ENCODE measurements around the gene GALNT3.
A peak's percentile ranks its signal among the peaks of the same experiment; 100 is the strongest.

Gene GALNT3

DNA sequence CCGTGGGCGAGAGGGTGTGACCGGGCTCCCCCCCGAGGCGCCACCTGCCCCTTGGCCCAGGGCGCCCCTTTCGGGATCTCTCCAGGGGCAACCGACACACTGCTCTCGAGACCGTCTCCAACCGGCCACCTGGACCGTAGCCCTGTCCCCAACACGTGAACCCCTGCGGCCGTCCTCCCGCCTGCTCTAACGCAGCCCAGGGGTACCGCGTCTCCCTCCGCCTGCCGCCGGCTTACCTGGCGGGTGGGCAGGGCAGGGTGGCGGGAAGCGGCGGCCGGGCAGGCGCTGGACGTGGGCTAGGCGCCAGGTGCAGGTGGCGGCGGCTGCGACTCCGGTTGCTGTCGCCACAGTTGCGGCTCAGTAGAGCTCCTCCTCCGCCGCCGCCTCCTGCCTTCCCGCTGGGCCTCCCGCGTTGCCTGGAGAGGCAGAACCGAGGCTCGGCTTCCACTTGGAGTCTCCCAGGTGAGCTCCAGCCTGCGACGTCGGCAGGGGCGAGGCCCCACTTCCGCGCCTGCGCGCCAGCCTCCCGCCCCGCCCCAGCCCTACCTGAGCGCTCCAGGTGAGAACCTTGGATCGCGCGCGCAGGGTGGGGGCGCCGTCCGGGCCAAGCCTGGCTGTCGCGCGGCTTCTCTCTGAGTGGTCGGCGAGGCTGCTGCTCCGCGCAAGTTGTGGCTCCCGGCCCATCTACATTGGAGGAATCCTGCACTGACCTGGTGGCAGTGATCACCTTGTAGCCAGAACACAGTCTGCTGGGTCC, at the start of gene GALNT3:
GALNT3 (minus strand) TSS at position 469 of the 757 bp plus-strand sequence. CDS start 23,547 bp downstream, outside the sequence.
- H3K9ac ChIP-seq (ENCODE audit: low read depth, low read length), result peak within 1 kb of the TSS; percentile 89
- no peaks in the 10 kb centered on the region for H3K27me3 ChIP-seq (ENCODE audit: control insufficient read depth, insufficient read depth, low read length)
- no peaks in the 10 kb centered on the region for H3K36me3 ChIP-seq (ENCODE audit: control insufficient read depth, insufficient read depth, low read length)
- H3K4me3 ChIP-seq (ENCODE audit: low read depth, low read length), result peak within 1 kb of the TSS; percentile 86
- H3K4me1 ChIP-seq (ENCODE audit: control insufficient read depth, insufficient read depth, low read length), result peaks cover 29% of the 10 kb centered on the region
- no peaks in the 10 kb centered on the region for H3K9me3 ChIP-seq (ENCODE audit: control insufficient read depth, insufficient read depth, low read length)

DNA sequence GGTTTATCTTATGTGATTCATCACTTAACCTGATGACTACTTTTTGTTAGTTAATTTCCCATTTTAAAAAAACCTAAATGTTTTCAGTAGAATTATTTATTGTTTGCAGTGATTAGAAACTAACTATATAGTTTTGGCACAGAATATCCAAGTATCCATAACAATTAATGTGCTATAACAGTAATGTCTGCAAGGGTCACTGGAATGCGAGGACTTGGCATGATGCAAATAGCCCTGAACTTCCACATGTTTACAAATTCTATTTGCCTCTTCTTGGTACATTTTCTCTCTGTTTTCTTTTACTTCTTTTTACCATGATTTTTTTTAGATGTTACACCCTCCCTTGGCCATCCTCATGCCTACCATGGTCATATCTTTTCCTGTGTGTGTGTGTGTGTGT, 49.3 kb upstream of the GALNT3 start:
- H3K27me3 ChIP-seq (ENCODE audit: control insufficient read depth, insufficient read depth, low read length), result no peaks in the 10 kb centered on the region
- H3K4me1 ChIP-seq (ENCODE audit: control insufficient read depth, insufficient read depth, low read length), result peaks cover 29% of the 10 kb centered on the region
- H3K36me3 ChIP-seq (ENCODE audit: control insufficient read depth, insufficient read depth, low read length), result no peaks in the 10 kb centered on the region
- no peak overlapping the region for H3K9ac ChIP-seq (ENCODE audit: low read depth, low read length)
- no peaks in the 10 kb centered on the region for H3K9me3 ChIP-seq (ENCODE audit: control insufficient read depth, insufficient read depth, low read length)
- no peak overlapping the region for H3K4me3 ChIP-seq (ENCODE audit: low read depth, low read length)

DNA sequence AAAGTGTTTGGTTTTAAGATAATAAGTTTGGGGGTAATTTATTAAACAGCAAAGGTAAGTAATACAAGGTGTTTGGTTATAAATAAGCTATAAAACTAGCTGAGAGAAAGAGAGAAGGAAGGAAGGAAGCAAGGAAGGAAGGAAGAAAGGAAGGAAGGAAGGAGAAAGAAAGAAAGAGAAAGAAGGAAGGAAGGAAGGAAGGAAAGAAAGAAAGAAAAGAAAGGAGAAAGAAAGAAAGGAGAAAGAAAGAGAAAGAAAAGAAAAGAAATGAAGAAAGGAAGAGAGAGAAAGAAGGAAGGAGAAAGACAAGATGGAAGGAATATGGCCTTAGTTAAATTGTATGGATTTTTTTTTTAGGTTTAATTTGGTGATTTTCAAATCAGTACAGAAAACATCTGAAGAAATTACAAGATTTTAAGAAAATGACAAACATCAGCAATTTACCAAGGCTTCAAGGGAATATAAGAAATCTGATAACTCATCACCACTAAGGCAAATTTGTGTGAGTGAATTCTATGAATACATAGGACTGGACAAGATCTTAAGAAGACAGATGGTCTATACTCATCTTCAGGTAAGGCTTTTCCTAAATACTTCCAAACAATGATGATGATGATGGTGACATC, 46.4 kb upstream of the GALNT3 start:
- Histone ChIP-seq H3K4me3 (ENCODE audit: low read depth, low read length) (no peak overlapping the region), H3K4me1 (ENCODE audit: control insufficient read depth, insufficient read depth, low read length) (peaks cover 23% of the 10 kb centered on the region), H3K9ac (ENCODE audit: low read depth, low read length) (no peak overlapping the region), H3K27me3 (ENCODE audit: control insufficient read depth, insufficient read depth, low read length) (no peaks in the 10 kb centered on the region), H3K36me3 (ENCODE audit: control insufficient read depth, insufficient read depth, low read length) (no peaks in the 10 kb centered on the region), H3K9me3 (ENCODE audit: control insufficient read depth, insufficient read depth, low read length) (no peaks in the 10 kb centered on the region)

DNA sequence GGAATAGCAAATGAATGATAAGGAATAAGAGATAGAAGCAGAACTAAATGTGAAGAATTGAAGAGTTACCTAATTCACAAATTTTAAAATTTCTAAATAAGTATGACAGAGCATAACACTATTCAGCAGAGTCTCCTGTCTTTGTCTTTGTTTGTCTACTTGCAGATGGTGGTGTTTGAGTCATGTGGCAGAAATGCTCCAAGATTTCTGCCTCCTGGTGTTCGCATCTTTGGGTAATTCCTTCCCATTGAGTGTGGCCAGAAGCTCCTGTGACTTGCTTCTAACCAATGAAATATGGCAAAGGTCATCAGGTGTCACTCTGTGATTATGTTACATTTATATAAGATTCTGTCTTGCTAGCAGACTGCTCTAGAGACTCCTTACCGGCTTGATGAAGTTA, 45.6 kb upstream of the GALNT3 start:
- Histone ChIP-seq H3K27me3 (ENCODE audit: control insufficient read depth, insufficient read depth, low read length) (no peaks in the 10 kb centered on the region), H3K4me1 (ENCODE audit: control insufficient read depth, insufficient read depth, low read length) (peaks cover 18% of the 10 kb centered on the region), H3K36me3 (ENCODE audit: control insufficient read depth, insufficient read depth, low read length) (no peaks in the 10 kb centered on the region), H3K9me3 (ENCODE audit: control insufficient read depth, insufficient read depth, low read length) (no peaks in the 10 kb centered on the region), H3K4me3 (ENCODE audit: low read depth, low read length) (no peak overlapping the region), H3K9ac (ENCODE audit: low read depth, low read length) (no peak overlapping the region)

DNA sequence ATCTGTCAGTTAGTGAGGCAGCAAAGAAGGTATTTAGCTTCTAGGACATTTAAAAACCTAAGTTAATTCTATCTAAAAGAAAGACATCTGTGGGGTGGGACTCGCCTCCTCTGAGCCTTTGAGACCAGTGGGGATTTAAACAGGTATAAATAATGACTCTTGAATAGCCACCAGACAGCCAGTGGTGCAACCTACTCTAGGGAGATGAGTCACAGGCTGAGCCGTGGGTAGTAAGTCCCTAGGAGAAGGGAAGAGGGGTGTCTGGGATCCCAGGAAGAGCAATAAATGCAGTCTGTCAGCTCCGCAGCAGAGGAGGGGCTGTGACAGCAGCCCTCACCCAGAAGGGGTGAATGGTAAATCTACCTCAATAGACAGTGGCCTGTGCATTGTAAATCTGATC, 43.1 kb upstream of the GALNT3 start:
- H3K9me3 ChIP-seq (ENCODE audit: control insufficient read depth, insufficient read depth, low read length), result no peaks in the 10 kb centered on the region
- no peaks in the 10 kb centered on the region for H3K27me3 ChIP-seq (ENCODE audit: control insufficient read depth, insufficient read depth, low read length)
- no peak overlapping the region for H3K9ac ChIP-seq (ENCODE audit: low read depth, low read length)
- H3K36me3 ChIP-seq (ENCODE audit: control insufficient read depth, insufficient read depth, low read length), result no peaks in the 10 kb centered on the region
- no peaks in the 10 kb centered on the region for H3K4me1 ChIP-seq (ENCODE audit: control insufficient read depth, insufficient read depth, low read length)
- no peak overlapping the region for H3K4me3 ChIP-seq (ENCODE audit: low read depth, low read length)

DNA sequence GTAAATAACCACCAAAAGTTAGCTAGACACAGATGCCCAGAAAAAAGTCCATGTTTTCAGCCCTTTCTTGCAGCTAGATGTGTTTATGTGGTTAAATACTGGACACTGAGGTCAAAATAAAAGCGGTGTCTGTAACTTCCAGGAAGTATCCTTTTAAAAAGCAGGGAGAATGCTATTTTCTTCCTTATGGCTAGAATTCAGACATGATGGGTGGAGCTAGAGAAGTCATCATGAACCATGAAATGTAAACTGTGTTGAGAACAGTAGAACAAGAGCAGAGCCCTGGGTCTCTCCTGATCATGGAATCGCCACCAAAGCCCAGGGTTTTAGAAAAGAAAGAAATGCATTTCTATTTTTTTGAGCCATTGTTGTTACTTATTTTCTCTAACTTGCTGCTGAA, 41.3 kb upstream of the GALNT3 start:
- H3K27me3 ChIP-seq (ENCODE audit: control insufficient read depth, insufficient read depth, low read length), result no peaks in the 10 kb centered on the region
- no peaks in the 10 kb centered on the region for H3K9me3 ChIP-seq (ENCODE audit: control insufficient read depth, insufficient read depth, low read length)
- H3K9ac ChIP-seq (ENCODE audit: low read depth, low read length), result no peak overlapping the region
- H3K36me3 ChIP-seq (ENCODE audit: control insufficient read depth, insufficient read depth, low read length), result no peaks in the 10 kb centered on the region
- H3K4me3 ChIP-seq (ENCODE audit: low read depth, low read length), result no peak overlapping the region
- H3K4me1 ChIP-seq (ENCODE audit: control insufficient read depth, insufficient read depth, low read length), result no peaks in the 10 kb centered on the region

DNA sequence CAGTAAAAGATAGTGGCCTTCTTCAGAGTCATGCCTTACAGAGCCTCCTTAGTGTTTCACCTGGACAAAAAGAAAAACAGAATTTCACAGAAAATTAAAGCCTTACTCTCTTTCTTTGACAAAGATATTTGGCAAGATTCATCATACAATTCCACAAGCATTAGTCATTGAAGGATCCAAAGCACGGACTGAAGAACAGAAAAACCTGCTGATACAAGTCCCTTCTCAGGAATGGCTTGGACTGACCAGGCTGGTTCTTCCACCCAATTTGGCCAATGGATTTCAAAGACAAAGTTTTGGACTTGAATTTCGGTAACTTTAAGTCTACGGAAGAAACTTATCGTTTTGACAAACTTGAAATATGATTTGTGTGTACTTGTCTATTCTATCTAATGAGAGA, 39.1 kb upstream of the GALNT3 start:
- Histone ChIP-seq H3K4me3 (ENCODE audit: low read depth, low read length) (no peak overlapping the region), H3K4me1 (ENCODE audit: control insufficient read depth, insufficient read depth, low read length) (no peaks in the 10 kb centered on the region), H3K9me3 (ENCODE audit: control insufficient read depth, insufficient read depth, low read length) (no peaks in the 10 kb centered on the region), H3K27me3 (ENCODE audit: control insufficient read depth, insufficient read depth, low read length) (no peaks in the 10 kb centered on the region), H3K9ac (ENCODE audit: low read depth, low read length) (no peak overlapping the region), H3K36me3 (ENCODE audit: control insufficient read depth, insufficient read depth, low read length) (no peaks in the 10 kb centered on the region)

DNA sequence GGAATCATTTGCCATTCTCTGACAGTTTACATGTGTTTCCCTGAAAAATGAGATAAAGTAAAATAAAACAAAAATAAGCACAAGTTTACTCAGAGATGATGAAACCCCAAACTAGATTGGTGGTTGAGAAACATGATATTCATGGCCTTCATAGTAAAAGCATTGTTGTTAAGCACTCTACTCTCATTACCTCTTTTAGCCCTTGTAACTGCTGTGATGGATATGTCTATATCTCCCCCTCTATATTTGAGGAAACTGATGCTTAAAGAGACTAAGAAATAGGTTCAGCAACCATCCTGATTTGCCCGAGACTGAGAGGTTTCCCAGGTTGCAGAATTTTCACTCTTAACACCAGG, 33.9 kb upstream of the GALNT3 start:
- H3K27me3 ChIP-seq (ENCODE audit: control insufficient read depth, insufficient read depth, low read length), result no peaks in the 10 kb centered on the region
- no peaks in the 10 kb centered on the region for H3K36me3 ChIP-seq (ENCODE audit: control insufficient read depth, insufficient read depth, low read length)
- H3K9me3 ChIP-seq (ENCODE audit: control insufficient read depth, insufficient read depth, low read length), result no peaks in the 10 kb centered on the region
- H3K4me1 ChIP-seq (ENCODE audit: control insufficient read depth, insufficient read depth, low read length), result no peaks in the 10 kb centered on the region
- no peak overlapping the region for H3K9ac ChIP-seq (ENCODE audit: low read depth, low read length)
- no peak overlapping the region for H3K4me3 ChIP-seq (ENCODE audit: low read depth, low read length)

DNA sequence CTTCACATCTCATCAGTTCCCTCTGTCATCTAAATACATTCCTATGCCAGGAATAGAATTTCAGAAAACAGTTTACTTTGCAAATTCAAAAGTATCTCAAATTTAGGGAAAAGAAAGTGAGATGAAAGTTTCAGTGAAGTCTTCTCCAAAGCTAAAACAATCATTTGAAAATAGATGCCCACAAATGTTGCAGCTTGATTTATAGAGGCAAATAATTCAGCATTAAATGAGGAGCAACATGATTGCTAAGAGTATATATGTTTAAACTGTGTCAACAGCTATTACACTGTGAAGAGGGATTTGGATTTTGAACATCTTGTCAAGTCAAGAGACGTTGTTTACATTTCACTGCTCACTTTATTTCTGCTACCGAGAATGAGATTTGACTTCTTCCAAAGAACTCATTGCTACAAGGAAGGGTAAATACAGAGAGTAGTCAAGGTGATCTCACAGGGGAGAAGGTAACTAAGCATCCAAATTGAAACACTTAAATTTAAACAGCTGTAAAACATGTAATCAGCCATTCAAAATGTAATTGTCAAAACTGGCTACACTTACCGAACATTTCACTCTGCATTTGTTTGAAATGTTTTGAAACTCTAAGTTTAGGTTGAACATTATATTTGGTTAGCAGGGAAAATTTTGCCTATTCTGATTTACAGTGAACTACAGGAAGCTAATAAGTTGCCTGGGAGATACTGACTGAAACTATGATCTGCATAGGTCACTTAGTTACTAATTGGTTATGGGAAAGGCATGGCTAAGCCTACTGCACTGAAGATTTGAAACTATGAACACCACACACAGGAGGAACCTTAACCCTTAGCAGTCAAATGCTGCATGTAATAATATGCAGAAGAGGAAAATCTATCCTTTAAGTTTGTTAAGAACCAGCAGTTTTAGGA, 33.2 kb upstream of the GALNT3 start:
- H3K4me3 ChIP-seq (ENCODE audit: low read depth, low read length), result no peak overlapping the region
- H3K9me3 ChIP-seq (ENCODE audit: control insufficient read depth, insufficient read depth, low read length), result no peaks in the 10 kb centered on the region
- H3K36me3 ChIP-seq (ENCODE audit: control insufficient read depth, insufficient read depth, low read length), result no peaks in the 10 kb centered on the region
- no peaks in the 10 kb centered on the region for H3K27me3 ChIP-seq (ENCODE audit: control insufficient read depth, insufficient read depth, low read length)
- no peak overlapping the region for H3K9ac ChIP-seq (ENCODE audit: low read depth, low read length)
- H3K4me1 ChIP-seq (ENCODE audit: control insufficient read depth, insufficient read depth, low read length), result no peaks in the 10 kb centered on the region

DNA sequence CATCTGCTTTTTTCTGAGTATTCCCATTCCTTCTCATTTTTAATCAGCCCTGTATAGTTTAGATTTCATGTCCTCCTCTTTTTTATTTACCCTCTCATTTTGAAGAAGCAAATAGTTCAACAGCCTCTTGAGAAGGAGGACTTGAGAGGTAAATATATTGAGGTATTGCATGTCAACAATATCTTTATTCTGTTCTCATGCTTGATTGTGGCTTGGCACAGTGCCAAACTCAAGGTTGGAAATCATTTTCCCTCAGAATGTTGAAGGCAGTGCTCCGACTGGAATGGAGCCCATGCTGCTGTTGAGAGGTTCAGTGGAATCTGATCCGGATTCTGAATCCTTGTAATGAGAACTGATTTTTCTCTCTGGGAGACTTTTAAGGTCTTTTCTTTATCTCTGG, 31.0 kb upstream of the GALNT3 start:
- no peaks in the 10 kb centered on the region for H3K27me3 ChIP-seq (ENCODE audit: control insufficient read depth, insufficient read depth, low read length)
- no peaks in the 10 kb centered on the region for H3K36me3 ChIP-seq (ENCODE audit: control insufficient read depth, insufficient read depth, low read length)
- no peaks in the 10 kb centered on the region for H3K9me3 ChIP-seq (ENCODE audit: control insufficient read depth, insufficient read depth, low read length)
- H3K4me3 ChIP-seq (ENCODE audit: low read depth, low read length), result no peak overlapping the region
- H3K9ac ChIP-seq (ENCODE audit: low read depth, low read length), result no peak overlapping the region
- peaks cover 10% of the 10 kb centered on the region for H3K4me1 ChIP-seq (ENCODE audit: control insufficient read depth, insufficient read depth, low read length)

DNA sequence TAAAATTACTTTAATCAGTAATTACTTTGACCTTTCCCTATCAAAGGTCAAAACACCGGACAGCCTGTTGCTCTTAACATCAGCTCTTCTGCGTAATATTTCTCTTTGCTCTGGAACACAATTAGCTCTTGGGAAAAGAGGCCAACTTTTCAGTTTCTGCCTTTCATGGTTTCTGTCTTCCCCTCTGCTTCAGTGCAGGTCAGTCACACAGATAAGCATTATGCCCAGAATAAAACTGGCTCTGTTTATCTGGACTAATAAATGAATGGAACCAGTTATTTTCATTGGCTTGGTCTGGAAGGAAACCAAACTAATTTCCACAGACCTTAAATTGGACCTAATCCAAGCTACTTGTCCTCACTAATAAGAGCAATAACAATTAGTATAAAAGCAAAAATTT, 26.2 kb upstream of the GALNT3 start:
- no peaks in the 10 kb centered on the region for H3K36me3 ChIP-seq (ENCODE audit: control insufficient read depth, insufficient read depth, low read length)
- H3K4me3 ChIP-seq (ENCODE audit: low read depth, low read length), result no peak overlapping the region
- H3K9me3 ChIP-seq (ENCODE audit: control insufficient read depth, insufficient read depth, low read length), result no peaks in the 10 kb centered on the region
- no peak overlapping the region for H3K9ac ChIP-seq (ENCODE audit: low read depth, low read length)
- H3K27me3 ChIP-seq (ENCODE audit: control insufficient read depth, insufficient read depth, low read length), result no peaks in the 10 kb centered on the region
- peaks cover 11% of the 10 kb centered on the region for H3K4me1 ChIP-seq (ENCODE audit: control insufficient read depth, insufficient read depth, low read length)
